ENCODE results near the gene CD200. TPM values are rescaled to one million over a fixed set of nuclear protein-coding genes. Genes with fewer than 3 reads are reported as not detected.
A peak's percentile ranks its signal among the peaks of the same experiment; 100 is the strongest.
"Not testable (repeated sequence)": the region's sequence is repeated elsewhere in the genome, so short reads cannot be mapped to it uniquely, and the experiment has no call there.

CD200 gene
- total RNA-seq, 1 experiment from 2014 or later: not detected

- no peak for DNase-seq (ENCODE audit: low spot score)
- in situ Hi-C loops (cut with HindIII; ENCODE audit: low sequenced_read_pairs): no loop called here
These were observed 46.2 kb downstream of the CD200 start for GRCh38 chr3:112379020-112379690.

DNA sequence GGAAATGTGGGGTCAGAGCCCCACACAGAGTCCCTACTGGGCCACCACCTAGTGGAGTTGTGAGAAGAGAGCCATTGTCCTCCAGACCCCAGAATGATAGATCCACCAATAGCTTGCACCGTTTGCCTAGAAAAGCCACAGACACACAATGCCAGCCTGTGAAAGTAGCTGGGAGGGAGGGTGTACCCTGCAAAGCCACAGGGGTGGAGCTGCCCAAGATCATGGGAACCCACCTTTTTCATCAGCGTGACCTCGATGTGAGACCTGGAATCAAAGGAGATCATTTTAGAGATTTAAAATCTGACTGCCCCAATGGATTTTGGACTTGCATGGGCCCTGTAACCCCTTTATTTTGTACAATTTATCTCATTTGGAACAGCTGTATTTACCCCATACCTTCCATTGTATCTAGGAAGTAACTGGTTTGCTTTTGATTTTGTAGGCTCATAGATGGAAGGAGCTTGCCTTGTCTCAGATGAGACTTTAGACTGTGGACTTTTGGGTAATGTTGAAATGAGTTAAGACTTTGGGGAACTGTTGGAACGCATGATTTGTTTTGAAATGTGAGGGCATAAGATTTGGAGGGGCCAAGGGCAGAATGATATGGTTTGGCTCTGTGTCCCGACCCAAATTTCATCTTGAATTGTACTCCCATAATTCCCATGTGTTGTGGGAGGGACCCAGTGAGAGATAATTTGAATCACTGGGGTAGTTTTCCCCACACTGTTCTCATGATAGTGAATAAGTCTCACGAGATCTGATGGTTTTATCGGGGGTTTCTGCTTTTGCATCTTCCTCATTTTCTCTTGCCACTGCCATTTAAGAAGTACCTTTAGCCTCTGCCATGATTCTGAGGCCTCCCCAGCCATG, 49.0 kb downstream of the CD200 start:
- in situ Hi-C loops (cut with HindIII; ENCODE audit: low sequenced_read_pairs): no loop called here
- no peak for DNase-seq (ENCODE audit: low spot score)

DNA sequence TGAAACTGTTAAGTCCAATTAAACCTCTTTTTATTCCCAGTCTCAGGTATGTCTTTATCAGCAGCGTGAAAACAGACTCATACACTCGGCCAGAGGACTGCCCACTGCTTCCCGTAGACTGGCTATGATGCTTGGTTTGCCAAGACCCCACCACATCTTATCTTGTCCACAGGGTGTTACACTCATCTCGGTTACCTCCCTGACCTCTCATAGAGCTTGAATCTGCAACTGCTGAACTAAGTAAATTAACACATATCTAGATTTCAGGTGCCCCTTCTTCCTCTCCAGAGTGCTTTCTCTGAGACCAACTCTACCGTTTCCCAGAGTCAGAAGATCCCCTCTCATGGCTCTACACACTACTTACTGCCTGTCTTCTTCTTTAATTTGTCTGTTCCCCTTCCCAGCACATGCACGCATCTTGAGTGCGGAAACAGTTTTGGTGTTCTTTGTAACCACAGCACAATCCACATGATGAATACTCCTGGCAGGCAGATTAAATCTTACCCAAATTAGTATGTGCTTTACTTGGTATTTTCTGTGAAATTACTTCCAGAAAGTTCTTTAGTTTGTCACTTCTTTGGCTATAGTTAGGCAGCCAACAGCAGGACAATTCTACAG, 49.7 kb downstream of the CD200 start:
- no peak for DNase-seq (ENCODE audit: low spot score)
- in situ Hi-C loops (cut with HindIII; ENCODE audit: low sequenced_read_pairs): no loop called here

DNA sequence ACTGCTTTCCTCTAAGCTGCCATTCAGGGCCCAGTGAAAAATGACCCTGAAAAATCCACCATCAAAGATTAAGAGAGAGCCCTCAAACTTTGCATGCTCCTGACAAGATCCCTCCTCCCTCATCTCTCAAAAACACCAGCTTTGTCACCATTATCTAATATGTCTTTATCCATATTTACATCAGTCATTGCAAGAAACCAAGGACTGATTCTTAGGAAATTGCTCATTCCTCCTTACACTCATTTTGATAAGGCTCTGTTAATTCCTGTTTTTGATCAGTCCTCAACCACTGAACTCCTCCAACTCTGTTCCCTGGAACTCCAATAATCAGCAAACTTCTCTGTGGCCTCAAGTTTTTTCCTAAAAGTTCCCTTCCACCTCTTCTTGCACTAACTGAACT, 51.8 kb downstream of the CD200 start:
- no peak for DNase-seq (ENCODE audit: low spot score)
- in situ Hi-C loops (cut with HindIII; ENCODE audit: low sequenced_read_pairs): no loop called here

- DNase-seq (ENCODE audit: low spot score): no peak
- in situ Hi-C loops (cut with HindIII; ENCODE audit: low sequenced_read_pairs): no loop called here
These were observed 56.0 kb downstream of the CD200 start for GRCh38 chr3:112388972-112389371.

DNA sequence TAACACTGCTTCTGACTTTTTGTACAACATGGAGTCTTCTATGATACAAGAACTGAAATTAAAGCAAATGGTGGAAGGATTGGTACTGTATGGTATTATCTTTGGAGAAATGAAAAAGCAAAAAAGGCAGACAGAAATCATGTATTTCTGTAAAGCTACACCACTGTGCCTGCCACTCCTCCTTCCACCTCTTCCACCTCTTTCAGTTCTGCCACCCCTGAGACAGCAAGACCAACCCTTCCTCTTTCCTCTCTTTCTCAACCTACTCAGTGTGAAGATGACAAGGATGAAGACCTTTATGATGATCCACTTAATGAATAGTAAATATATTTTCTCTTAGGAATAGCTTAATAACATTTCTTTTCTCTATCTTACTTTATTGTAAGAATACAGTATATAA, 57.0 kb downstream of the CD200 start:
- no peak for DNase-seq (ENCODE audit: low spot score)

DNA sequence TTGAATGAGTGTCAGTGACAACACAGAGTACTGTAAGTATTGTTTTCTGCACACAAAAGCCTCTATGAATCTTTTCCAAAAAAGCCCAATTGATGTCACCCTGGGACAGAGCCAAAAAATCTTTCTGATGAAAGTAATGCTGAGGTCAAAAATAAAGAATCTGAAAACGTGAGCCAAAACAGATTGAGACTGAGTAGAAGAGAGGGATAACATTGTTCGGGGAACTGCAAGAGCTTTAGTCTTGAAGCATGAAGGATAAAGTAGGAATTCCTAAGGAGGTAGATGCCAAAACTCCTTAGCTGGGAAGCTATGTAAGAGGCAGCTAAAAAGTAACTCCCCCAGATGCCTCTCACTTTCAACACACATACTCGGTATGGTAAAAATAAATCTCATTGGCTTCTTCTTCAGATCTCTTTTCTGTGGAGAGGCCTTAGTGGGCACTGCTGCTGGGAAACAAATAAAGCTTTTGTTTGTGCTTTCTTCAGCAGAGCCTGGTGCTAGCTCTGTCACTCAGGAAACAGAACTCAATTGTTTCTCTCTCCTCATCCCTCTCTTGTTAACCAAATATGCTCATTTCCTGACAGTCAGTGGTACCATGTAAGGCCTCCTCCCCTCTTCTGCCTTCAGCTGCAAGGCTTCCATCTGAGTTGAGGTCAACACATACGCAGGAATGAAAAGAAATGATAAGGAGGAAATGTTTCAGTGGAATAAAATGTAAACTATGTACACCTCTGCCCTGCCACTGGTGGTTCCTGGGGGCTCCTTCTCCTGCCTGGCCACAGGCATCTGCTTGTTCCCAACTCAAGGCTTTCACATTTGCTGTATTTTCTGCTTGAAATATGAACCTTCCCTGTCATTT, 58.1 kb downstream of the CD200 start:
- peak; percentile 3 for DNase-seq (ENCODE audit: low spot score)
- in situ Hi-C loops (cut with HindIII; ENCODE audit: low sequenced_read_pairs): no loop called here

More for the DNA sequence above, 57.0 kb downstream of the CD200 start:
- in situ Hi-C loops (cut with HindIII; ENCODE audit: low sequenced_read_pairs): no loop called here

- in situ Hi-C loops (cut with HindIII; ENCODE audit: low sequenced_read_pairs): no loop called here
These were observed 58.7 kb downstream of the CD200 start for GRCh38 chr3:112391648-112392047.

DNA sequence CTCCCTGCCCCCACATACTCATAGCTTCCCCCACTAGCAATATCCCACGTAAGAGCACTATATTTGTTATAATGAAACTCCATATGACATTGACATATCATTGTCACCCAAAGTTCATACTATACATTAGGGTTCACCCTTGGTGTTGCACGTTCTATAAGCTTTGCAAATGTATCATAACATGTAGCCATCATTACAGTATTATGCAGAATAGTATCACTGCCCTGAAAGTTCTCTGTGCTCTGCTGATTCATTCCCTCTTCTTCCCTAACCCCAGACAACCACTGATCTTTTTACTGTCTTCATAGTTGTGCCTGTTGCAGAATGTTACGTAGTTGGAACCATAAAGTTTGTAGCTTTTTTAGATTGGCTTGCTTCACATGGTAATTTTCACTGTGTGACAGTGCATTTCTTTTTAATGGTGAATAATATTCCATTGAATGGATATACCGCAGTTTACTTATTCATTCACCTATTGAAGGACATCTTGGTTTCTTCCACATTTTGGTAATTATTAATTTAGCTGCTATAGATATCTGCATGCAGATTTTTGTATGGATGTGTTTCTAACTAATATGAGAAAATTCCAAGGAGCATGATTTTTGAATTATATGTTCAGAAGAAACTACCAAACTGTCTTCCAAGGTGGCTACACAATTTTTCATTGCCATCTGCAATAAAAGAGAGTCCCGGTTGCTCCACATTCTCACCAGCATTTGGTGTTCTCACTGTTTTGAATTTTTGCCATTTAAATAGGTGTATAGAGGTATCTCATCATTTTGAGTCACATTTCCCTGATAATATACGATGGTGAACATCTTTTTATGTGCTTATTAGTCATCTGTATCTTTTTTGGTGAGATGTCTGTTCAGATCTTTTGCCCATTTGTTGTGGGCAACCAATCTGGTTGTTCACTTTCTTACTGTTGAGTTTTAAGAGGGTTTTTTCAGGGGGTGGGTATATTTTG, 59.7 kb downstream of the CD200 start:
- DNase-seq (ENCODE audit: low spot score): no peak
- in situ Hi-C loops (cut with HindIII; ENCODE audit: low sequenced_read_pairs): no loop called here

More at GRCh38 chr3:112391648-112392047, 58.7 kb downstream of the CD200 start:
- DNase-seq (ENCODE audit: low spot score): no peak

DNA sequence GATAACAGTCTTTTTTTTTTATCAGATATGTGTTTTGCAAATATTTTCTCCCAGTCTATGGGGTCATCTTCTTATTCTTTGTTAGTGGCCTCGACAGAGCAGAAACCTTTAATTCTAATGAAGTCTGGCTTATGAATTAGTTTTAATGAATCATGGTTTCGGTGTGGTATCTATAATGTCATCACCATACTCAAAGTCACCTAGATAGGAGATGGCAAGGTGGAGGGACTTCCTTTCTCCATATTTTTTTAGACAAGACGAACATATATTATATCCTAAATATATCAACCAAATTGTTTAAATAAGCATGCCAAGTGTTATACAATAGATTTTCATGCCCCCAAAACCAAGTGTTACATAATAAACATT, 60.4 kb downstream of the CD200 start:
- in situ Hi-C loops (cut with HindIII; ENCODE audit: low sequenced_read_pairs): no loop called here
- DNase-seq (ENCODE audit: low spot score): no peak

DNA sequence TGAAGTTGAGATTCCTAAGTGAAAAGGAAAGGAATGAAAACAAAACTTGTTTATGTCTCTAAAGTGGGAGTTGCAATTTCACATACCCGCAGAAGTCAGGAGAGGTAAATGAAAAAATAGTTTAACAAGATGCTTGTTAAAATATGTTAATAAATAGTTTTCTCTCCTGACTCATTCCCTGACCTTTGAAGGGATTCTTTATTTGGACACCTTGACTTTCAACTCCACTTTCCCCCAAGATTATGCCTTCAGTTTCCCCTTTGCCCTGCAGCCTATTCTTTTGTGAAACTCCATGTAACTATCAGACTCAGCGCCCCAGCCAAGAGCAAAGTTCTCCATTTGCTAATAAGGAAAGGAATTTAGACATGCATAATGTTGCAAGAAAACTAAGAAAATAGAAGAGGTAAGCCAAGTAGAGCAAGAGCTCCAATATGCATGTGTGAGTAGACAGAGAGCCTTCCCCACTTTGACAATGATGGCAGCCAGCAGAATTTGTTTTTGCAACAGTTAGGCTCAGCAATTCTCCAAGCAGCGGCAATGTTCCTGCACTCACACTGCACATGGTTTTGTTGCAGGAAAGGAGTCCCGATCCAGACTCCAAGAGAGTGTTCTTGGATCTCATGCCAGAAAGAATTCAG, 61.2 kb downstream of the CD200 start:
- DNase-seq (ENCODE audit: low spot score): no peak
- in situ Hi-C loops (cut with HindIII; ENCODE audit: low sequenced_read_pairs): no loop called here

DNA sequence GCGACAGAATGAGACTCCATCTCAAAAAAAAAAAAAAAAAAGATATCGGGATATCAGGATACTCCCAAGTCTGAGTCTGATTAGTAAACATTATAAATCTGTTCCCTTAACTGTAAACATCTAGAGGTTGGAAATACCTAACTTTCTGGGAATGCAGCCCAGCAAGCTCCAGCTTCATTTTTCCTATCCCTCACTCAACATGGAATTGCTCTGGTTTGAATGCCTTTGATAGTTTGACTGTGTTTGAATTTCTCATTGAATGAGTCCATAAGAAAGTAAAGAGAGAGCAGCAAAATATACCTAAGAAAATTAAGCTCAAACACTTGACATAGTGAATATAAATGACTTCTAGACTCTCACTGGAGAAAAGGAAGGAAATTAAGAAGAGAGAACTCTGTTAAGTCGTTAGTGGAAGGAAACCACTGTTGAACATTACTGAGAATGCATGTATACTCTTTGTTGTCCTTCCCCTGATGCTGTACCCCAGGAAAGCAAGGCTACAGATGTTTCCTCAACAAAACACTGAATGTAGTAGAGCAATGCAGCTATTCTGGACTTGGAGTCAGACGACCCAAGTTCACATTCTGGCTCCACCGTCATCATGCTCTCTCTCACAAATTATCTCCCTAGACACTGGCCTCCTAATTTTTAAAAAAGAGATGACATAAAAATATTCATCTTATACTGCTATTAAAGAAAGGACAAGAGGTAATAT, 62.4 kb downstream of the CD200 start:
- in situ Hi-C loops (cut with HindIII; ENCODE audit: low sequenced_read_pairs): no loop called here

DNA sequence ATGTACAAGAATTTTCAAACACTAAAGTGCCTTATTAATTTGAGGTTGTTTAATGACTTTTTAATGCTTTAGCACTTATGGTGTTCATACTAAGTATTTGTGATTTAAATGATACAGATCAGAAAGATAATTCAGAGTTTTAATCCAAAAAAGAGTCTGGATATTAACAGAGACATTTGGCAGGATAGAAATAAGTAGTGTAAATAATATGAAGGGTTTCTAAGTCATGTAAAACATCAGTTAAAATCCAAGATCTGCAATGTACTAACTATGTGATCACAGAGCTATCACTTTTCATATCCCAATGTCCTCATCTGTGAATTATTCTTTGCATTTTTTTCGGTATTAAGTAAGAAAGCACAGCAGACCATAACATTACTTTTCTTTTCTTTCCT, 62.9 kb downstream of the CD200 start:
- in situ Hi-C loops (cut with HindIII; ENCODE audit: low sequenced_read_pairs): no loop called here
- DNase-seq (ENCODE audit: low spot score): no peak

More for the DNA sequence above, 62.4 kb downstream of the CD200 start:
- no peak for DNase-seq (ENCODE audit: low spot score)

DNA sequence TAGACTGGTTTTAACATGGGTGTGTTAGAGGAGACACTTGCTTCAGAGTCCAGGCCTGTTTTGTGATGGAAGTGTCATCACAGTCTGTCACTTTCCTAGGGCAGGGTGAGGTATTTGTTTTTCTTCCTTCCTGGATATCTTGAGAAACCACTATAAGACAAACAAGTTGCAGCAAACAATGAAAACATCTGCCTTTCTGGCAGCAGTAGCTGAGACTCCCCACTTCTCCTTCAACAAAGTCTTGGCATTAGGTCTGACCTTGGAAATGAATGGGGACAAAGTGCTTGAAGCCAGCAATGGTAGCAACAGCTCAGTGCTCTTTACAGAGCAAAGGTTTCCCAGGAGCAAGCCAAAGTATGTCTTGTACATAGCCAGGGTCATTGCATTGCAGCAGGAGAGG, 64.6 kb downstream of the CD200 start:
- in situ Hi-C loops (cut with HindIII; ENCODE audit: low sequenced_read_pairs): no loop called here
- no peak for DNase-seq (ENCODE audit: low spot score)

DNA sequence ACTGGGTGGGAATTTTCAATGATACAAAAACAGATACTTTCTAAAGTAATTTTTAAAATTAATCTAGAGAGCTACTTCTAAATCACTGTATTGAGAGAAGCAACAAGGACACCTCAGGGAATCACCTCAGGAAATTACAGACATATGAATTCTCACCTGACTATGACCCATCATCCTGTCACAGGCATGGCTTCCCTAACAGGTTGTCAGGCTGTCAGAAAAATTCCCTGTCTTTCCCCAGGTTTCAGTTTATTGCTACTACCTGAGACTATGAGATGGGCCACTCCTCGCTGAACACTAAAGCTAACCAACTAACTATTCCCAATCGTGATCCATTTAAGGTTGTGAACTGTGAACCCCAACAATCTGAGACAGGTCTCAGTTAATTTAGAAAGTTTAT, 66.1 kb downstream of the CD200 start:
- in situ Hi-C loops (cut with HindIII; ENCODE audit: low sequenced_read_pairs): no loop called here
- no peak for DNase-seq (ENCODE audit: low spot score)

GRCh38 chr3:112399554-112399953, 66.6 kb downstream of the CD200 start:
- DNase-seq (ENCODE audit: low spot score); in situ Hi-C loops (cut with HindIII; ENCODE audit: low sequenced_read_pairs): not testable (repeated sequence)

- DNase-seq (ENCODE audit: low spot score); in situ Hi-C loops (cut with HindIII; ENCODE audit: low sequenced_read_pairs): not testable (repeated sequence)
These were observed 67.4 kb downstream of the CD200 start for GRCh38 chr3:112400317-112400716.
